ENCODE data around the gene CTIF.
"Not testable (repeated sequence)": the region's sequence is repeated elsewhere in the genome, so short reads cannot be mapped to it uniquely, and the experiment has no call there.

The CTIF gene

DNA sequence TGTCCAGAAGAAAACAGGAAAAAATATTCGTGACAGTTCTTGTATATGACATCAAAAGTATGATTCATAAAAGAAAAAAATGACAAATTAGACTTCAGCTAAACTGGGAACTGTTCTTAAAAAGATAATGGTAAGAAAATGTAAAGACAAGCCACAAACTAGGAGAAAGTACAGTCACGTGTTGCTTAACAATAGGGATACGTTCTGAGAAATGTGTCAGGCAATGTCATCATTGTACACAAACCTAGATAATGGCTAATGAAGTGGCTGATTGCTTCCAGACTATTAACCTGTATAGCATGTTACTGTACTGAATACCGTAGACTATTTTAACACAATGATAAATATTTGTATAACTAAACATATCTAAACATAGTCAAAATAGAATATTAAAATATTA is 35.9 kb upstream of the CTIF start:
- no peak for DNase-seq
- no peaks in the 10 kb centered on the region for H4K20me1 ChIP-seq (ENCODE audit: insufficient read depth, low read length)
- H3K4me1 ChIP-seq (ENCODE audit: low read length): no peaks in the 10 kb centered on the region
- H3K27ac ChIP-seq (ENCODE audit: low read length): no peak overlapping the region
- no peaks in the 10 kb centered on the region for H3K27me3 ChIP-seq (replicated peaks; ENCODE audit: insufficient read depth, low read length)
- H2AFZ ChIP-seq (ENCODE audit: low read length): no peak overlapping the region
- H3K4me2 ChIP-seq (ENCODE audit: low read depth, low read length): no peak overlapping the region
- H3F3A ChIP-seq (ENCODE audit: insufficient read depth, low read length): no peaks in the 10 kb centered on the region
- no peak overlapping the region for H3K4me3 ChIP-seq (ENCODE audit: low read length)
- H3K9me2 ChIP-seq (replicated peaks; ENCODE audit: insufficient read depth, low read length): no peaks in the 10 kb centered on the region
- TF ChIP-seq, protein P1, sequence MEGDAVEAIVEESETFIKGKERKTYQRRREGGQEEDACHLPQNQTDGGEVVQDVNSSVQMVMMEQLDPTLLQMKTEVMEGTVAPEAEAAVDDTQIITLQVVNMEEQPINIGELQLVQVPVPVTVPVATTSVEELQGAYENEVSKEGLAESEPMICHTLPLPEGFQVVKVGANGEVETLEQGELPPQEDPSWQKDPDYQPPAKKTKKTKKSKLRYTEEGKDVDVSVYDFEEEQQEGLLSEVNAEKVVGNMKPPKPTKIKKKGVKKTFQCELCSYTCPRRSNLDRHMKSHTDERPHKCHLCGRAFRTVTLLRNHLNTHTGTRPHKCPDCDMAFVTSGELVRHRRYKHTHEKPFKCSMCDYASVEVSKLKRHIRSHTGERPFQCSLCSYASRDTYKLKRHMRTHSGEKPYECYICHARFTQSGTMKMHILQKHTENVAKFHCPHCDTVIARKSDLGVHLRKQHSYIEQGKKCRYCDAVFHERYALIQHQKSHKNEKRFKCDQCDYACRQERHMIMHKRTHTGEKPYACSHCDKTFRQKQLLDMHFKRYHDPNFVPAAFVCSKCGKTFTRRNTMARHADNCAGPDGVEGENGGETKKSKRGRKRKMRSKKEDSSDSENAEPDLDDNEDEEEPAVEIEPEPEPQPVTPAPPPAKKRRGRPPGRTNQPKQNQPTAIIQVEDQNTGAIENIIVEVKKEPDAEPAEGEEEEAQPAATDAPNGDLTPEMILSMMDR (IDR thresholded peaks at IDR 0.05; ENCODE audit: low read length): no peak
- TF ChIP-seq EZH2 (optimal IDR thresholded peaks at IDR 0.05; ENCODE audit: low read depth, low read length) (no peak), EZH2phosphoT487 (IDR thresholded peaks at IDR 0.05; ENCODE audit: low read length) (no peak)
- H3K36me3 ChIP-seq (replicated peaks; ENCODE audit: insufficient read depth, low read length): no peaks in the 10 kb centered on the region
- H3K9ac ChIP-seq (ENCODE audit: low read length): no peak overlapping the region
- no peaks in the 10 kb centered on the region for H3K9me3 ChIP-seq (replicated peaks; ENCODE audit: insufficient read depth, low read length)
- no peaks in the 10 kb centered on the region for H3K79me2 ChIP-seq (ENCODE audit: low read length)

DNA sequence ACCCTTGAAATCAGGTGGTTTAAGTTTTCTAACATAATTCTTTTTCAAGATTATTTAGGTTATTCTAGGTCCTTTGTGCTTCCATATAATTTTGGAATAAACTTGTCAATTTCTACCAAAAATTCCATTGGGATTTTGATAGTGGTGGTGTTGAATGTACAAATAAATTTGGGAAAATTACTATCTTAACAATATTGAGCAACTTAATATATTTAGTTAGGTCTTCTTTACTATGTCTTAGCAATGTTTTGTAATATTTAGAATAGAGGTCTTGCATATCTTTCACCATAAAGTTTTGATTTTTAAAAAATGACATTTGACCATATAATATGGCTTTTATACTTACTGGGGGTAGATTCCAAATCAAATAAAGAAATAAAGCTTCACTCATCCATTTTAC is 34.0 kb upstream of the CTIF start:
- TF ChIP-seq EZH2 (optimal IDR thresholded peaks at IDR 0.05; ENCODE audit: low read depth, low read length): no peak
- no peak for TF ChIP-seq EZH2phosphoT487 (IDR thresholded peaks at IDR 0.05; ENCODE audit: low read length)
- TF ChIP-seq, protein P1 (IDR thresholded peaks at IDR 0.05; ENCODE audit: low read length): no peak
- H3K9ac ChIP-seq (ENCODE audit: low read length): no peak overlapping the region
- H3K27me3 ChIP-seq (replicated peaks; ENCODE audit: insufficient read depth, low read length): no peaks in the 10 kb centered on the region
- H3K27ac ChIP-seq (ENCODE audit: low read length): no peak overlapping the region
- no peaks in the 10 kb centered on the region for H4K20me1 ChIP-seq (ENCODE audit: insufficient read depth, low read length)
- H3K9me3 ChIP-seq (replicated peaks; ENCODE audit: insufficient read depth, low read length): no peaks in the 10 kb centered on the region
- no peaks in the 10 kb centered on the region for H3K4me1 ChIP-seq (ENCODE audit: low read length)
- no peak overlapping the region for H2AFZ ChIP-seq (ENCODE audit: low read length)
- no peaks in the 10 kb centered on the region for H3F3A ChIP-seq (ENCODE audit: insufficient read depth, low read length)
- H3K4me3 ChIP-seq (ENCODE audit: low read length): no peak overlapping the region
- no peaks in the 10 kb centered on the region for H3K9me2 ChIP-seq (replicated peaks; ENCODE audit: insufficient read depth, low read length)
- H3K4me2 ChIP-seq (ENCODE audit: low read depth, low read length): no peak overlapping the region
- H3K79me2 ChIP-seq (ENCODE audit: low read length): no peaks in the 10 kb centered on the region
- DNase-seq: no peak
- no peaks in the 10 kb centered on the region for H3K36me3 ChIP-seq (replicated peaks; ENCODE audit: insufficient read depth, low read length)

DNA sequence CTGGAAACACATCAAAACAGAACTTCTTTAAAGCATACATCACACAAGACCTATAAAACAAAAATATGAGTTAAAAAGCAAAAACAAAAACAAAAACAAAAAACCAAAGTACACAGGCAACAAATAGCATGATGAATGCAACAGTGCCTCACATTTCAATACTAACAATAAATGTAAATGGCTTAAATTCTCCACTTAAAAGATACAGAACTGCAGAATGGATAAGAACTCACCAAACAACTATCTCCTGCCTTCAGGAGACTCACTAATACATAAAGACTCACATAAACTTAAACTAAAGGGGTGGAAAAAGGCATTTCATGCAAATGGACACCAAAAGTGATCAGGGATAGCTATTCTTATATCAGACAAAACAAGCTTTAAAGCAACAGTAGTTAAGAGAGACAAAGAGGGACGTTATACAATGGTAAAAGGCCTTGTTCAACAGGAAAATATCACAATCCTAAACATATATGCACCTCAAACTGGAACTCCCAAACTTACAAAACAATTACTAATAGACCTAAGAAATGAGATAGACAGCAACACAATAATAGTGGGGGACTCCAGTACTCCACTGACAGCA is 31.8 kb upstream of the CTIF start:
- not testable (repeated sequence) for H4K20me1 ChIP-seq (ENCODE audit: insufficient read depth, low read length); H3K27me3 ChIP-seq (replicated peaks; ENCODE audit: insufficient read depth, low read length); H3K9me2 ChIP-seq (replicated peaks; ENCODE audit: insufficient read depth, low read length); H3K79me2 ChIP-seq (ENCODE audit: low read length); H2AFZ ChIP-seq (ENCODE audit: low read length); H3K27ac ChIP-seq (ENCODE audit: low read length); H3K4me1 ChIP-seq (ENCODE audit: low read length); H3K4me2 ChIP-seq (ENCODE audit: low read depth, low read length); DNase-seq; H3K9ac ChIP-seq (ENCODE audit: low read length); H3K36me3 ChIP-seq (replicated peaks; ENCODE audit: insufficient read depth, low read length); H3K4me3 ChIP-seq (ENCODE audit: low read length); H3F3A ChIP-seq (ENCODE audit: insufficient read depth, low read length); H3K9me3 ChIP-seq (replicated peaks; ENCODE audit: insufficient read depth, low read length)

DNA sequence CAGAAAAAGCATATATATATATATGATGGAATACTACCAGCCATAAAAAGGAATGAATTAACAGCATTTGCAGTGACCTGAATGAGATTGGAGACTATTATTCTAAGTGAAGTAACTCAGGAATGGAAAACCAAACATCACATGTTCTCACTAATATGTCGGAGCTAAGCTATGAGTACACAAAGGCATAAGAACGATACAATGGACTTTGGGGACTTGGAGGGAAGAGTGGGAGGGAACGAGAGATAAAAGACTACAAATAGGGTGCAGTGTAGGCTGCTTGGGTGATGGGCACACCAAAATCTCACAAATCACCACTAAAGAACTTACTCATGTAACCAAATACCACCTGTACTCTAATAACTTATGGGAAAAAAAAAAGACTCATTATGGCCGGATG is 26.3 kb upstream of the CTIF start:
- not testable (repeated sequence) for H3F3A ChIP-seq (ENCODE audit: insufficient read depth, low read length); H3K9me2 ChIP-seq (replicated peaks; ENCODE audit: insufficient read depth, low read length); H3K27me3 ChIP-seq (replicated peaks; ENCODE audit: insufficient read depth, low read length); H3K4me3 ChIP-seq (ENCODE audit: low read length); H2AFZ ChIP-seq (ENCODE audit: low read length); H3K36me3 ChIP-seq (replicated peaks; ENCODE audit: insufficient read depth, low read length); H3K4me2 ChIP-seq (ENCODE audit: low read depth, low read length); H3K9me3 ChIP-seq (replicated peaks; ENCODE audit: insufficient read depth, low read length); DNase-seq; H3K4me1 ChIP-seq (ENCODE audit: low read length); H3K9ac ChIP-seq (ENCODE audit: low read length); H3K27ac ChIP-seq (ENCODE audit: low read length); H3K79me2 ChIP-seq (ENCODE audit: low read length); H4K20me1 ChIP-seq (ENCODE audit: insufficient read depth, low read length)

Data from MM.1S (cell line).